ENCODE data around the gene TMA7B. TPM values are rescaled to one million over a fixed set of nuclear protein-coding genes. Genes with fewer than 3 reads are reported as not detected.

Gene TMA7B
- polyA plus RNA-seq, 6 donors from 2014 or later: 0.60 to 3.3 (median 0.96) TPM

- peak overlapping the region in 3 of 6 donors; percentile 26 to 82 (median 64) for H3K27ac Mint-ChIP-seq
- H3K27me3 Mint-ChIP-seq: no peaks in the 10 kb centered on the region
- no peak for ATAC-seq (ENCODE audit: low read depth in 2 of 2)
- no peaks in the 10 kb centered on the region for H3K9me3 Mint-ChIP-seq
- H3K4me3 Mint-ChIP-seq: peak overlapping the region in 2 of 8 donors; percentile 17 to 29
- no peak for DNase-seq
- peaks cover 31 to 56% (median 47%) of the 10 kb centered on the region in 3 donors for H3K4me1 Mint-ChIP-seq
- peaks cover 10 to 14% of the 10 kb centered on the region in 2 donors for H3K36me3 Mint-ChIP-seq
These were observed 34.9 kb upstream of the TMA7B start for GRCh38 chr22:39925273-39925672.

DNA sequence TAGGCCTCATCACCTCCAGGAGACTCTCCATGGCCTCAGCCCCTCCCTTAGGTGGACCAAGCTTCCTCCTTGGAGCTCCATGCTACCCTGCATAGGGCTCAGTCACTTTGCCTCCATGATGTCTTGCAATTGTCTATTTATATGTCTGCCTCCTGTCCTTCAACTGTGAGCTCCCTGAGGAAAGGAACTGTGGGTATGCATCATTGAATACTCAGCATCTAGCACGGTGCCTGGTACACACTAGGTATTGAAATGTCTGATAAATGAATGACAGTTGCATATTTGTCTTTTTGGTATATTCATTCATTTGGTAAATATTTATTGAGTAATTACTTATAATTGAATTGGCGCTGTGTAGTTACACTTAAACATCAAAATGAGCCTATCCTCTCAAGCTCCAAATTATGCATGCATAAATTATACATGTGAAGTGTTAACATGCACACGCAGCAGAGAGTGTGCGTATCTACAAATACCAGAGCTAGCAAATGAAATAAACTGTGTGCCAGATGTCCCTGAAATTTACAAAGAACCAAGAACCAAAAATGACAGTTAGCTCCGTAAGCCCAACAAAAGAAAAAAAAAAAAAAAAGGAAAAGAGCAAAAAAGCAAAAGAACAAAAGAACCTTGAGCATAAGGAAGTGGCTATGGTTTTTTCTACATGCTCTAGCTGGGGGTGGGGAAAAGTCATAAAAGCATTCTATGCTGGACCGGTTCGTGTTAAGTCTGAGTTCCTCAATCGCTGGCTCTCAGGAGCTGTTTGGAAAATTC lies 34.1 kb upstream of the TMA7B start:
- no peaks in the 10 kb centered on the region for H3K27me3 Mint-ChIP-seq
- peaks cover 31 to 48% (median 39%) of the 10 kb centered on the region in 3 donors for H3K4me1 Mint-ChIP-seq
- H3K36me3 Mint-ChIP-seq: peaks cover 10 to 14% of the 10 kb centered on the region in 2 donors
- no peaks in the 10 kb centered on the region for H3K9me3 Mint-ChIP-seq
- peak overlapping the region in 4 of 8 donors; percentile 17 to 50 (median 26) for H3K4me3 Mint-ChIP-seq
- DNase-seq: no peak
- ATAC-seq (ENCODE audit: low read depth in 2 of 2): no peak
- H3K27ac Mint-ChIP-seq: peak overlapping the region in 4 of 6 donors; percentile 43 to 82 (median 62)

GRCh38 chr22:39926753-39927152 lies 33.4 kb upstream of the TMA7B start:
- Mint-ChIP-seq H3K36me3 (peaks cover 9 to 14% of the 10 kb centered on the region in 2 donors), H3K27me3 (no peaks in the 10 kb centered on the region), H3K4me3 (peak overlapping the region in 2 of 8 donors; percentile 48 to 50), H3K27ac (peak overlapping the region in 1 of 6 donors; percentile 43), H3K4me1 (peaks cover 31 to 46% (median 34%) of the 10 kb centered on the region in 3 donors), H3K9me3 (no peaks in the 10 kb centered on the region)
- ATAC-seq (ENCODE audit: low read depth in 2 of 2) (no peak), DNase-seq (no peak)

GRCh38 chr22:39927544-39927943 lies 32.7 kb upstream of the TMA7B start:
- Mint-ChIP-seq H3K4me3 (peak overlapping the region in 1 of 8 donors; percentile 36), H3K36me3 (peaks cover 1 to 14% of the 10 kb centered on the region in 2 donors), H3K4me1 (peaks cover 23 to 45% (median 26%) of the 10 kb centered on the region in 3 donors), H3K27ac (peak overlapping the region in 2 of 6 donors; percentile 35 to 44), H3K9me3 (no peaks in the 10 kb centered on the region), H3K27me3 (no peaks in the 10 kb centered on the region)
- no peak for DNase-seq
- no peak for ATAC-seq (ENCODE audit: low read depth in 2 of 2)

GRCh38 chr22:39928536-39929520 lies 31.4 kb upstream of the TMA7B start:
- H3K27ac Mint-ChIP-seq: peak overlapping the region in 1 of 6 donors; percentile 4
- H3K4me3 Mint-ChIP-seq: no peak overlapping the region
- no peaks in the 10 kb centered on the region for H3K27me3 Mint-ChIP-seq
- DNase-seq: no peak
- peaks cover 0 to 14% of the 10 kb centered on the region in 2 donors for H3K36me3 Mint-ChIP-seq
- no peaks in the 10 kb centered on the region for H3K9me3 Mint-ChIP-seq
- H3K4me1 Mint-ChIP-seq: peaks cover 33 to 53% (median 36%) of the 10 kb centered on the region in 3 donors
- ATAC-seq (ENCODE audit: low read depth in 2 of 2): no peak

DNA sequence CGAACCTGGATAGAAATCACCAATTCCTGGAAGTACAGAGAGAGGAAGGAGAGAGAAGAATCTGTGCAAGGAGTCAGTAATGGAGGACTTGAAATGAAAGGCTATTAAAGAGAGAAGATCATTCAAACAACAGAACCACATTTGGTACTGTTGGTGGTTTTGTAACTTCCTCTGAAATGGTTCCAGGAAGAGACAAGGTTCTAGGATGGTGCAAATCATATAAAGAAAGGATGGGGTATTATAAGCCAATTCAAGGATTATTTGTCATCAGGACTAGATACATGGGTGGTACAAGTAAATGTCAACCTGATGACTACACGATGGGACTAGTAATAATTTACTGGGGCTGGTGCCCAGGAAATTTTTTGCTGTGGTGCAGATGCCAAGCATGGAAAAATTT lies 28.9 kb upstream of the TMA7B start:
- Mint-ChIP-seq H3K9me3 (no peaks in the 10 kb centered on the region), H3K4me3 (no peak overlapping the region), H3K4me1 (peaks cover 34 to 53% (median 42%) of the 10 kb centered on the region in 3 donors), H3K27me3 (no peaks in the 10 kb centered on the region), H3K36me3 (peaks cover 0 to 12% of the 10 kb centered on the region in 2 donors), H3K27ac (no peak overlapping the region)
- DNase-seq: no peak
- ATAC-seq (ENCODE audit: low read depth in 2 of 2): no peak

DNA sequence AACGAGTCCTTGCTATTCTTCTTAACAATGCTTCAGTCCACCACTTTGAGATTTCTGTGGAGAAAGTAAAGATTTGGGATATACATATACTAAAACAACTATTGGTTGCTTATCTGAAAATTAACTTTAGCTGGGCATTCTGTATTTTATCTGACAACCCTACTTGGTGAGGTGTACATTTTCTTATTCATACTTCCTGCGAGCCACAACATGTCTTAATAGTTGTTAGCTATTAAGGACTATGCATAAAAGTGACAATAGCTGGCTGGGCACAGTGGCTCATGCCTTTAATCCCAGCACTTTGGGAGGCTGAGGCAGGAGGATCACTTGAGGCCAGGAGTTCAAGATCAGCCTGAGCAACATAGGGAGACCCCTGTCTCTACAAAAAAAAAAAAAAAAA lies 28.0 kb upstream of the TMA7B start:
- Mint-ChIP-seq H3K9me3 (no peaks in the 10 kb centered on the region), H3K4me1 (peaks cover 40 to 53% (median 46%) of the 10 kb centered on the region in 3 donors), H3K4me3 (no peak overlapping the region), H3K36me3 (peaks cover 0 to 8% of the 10 kb centered on the region in 2 donors), H3K27ac (peak overlapping the region in 1 of 6 donors; percentile 6), H3K27me3 (no peaks in the 10 kb centered on the region)
- DNase-seq (no peak), ATAC-seq (ENCODE audit: low read depth in 2 of 2) (no peak)

DNA sequence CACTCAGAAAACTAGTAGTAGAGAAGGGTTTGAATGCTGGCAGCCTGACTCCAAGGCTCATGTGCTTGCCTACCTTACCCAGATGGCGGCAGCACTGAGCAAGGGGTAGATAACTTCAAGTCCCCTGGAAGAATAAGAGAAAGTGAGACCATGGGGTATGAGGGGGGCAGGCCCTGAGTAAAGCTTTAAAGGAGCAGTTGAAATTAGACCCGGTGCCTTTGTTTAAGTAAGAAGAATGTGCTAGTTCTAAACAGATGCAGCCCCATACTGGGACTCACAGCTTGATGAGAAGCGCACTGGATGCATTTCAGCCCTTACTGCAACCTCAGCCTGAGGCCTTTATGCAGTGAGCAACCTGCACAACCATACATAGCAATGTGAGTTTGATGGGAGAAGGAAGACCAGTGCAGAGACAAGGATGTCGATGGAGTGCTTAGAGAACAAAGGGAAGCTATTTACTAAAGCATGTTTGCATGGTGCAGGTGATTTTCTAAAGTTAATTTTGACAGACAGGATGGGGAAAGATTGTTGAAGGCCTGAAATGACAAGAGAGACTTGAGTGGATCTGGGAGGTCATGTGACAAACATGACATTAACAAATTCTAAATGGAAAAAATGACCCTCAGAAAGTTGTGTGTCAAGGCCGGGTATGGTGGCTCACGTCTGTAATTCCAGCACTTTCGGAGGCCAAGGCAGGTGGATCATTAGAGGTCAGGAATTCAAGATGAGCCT lies 27.1 kb upstream of the TMA7B start:
- Mint-ChIP-seq H3K4me1 (peaks cover 43 to 62% (median 56%) of the 10 kb centered on the region in 3 donors), H3K27me3 (no peaks in the 10 kb centered on the region), H3K4me3 (peak overlapping the region in 7 of 8 donors; percentile 1 to 83 (median 59)), H3K36me3 (peaks cover 0 to 3% of the 10 kb centered on the region in 2 donors), H3K27ac (peak overlapping the region; percentile 6 to 91 (median 88)), H3K9me3 (no peaks in the 10 kb centered on the region)
- peak; percentile 15 to 22 for ATAC-seq (ENCODE audit: low read depth in 2 of 2)
- DNase-seq: no peak

- peaks cover 45 to 69% (median 62%) of the 10 kb centered on the region in 3 donors for H3K4me1 Mint-ChIP-seq
- peak; percentile 83 to 87 for ATAC-seq (ENCODE audit: low read depth in 2 of 2)
These were observed 26.5 kb upstream of the TMA7B start for GRCh38 chr22:39933741-39934140.

DNA sequence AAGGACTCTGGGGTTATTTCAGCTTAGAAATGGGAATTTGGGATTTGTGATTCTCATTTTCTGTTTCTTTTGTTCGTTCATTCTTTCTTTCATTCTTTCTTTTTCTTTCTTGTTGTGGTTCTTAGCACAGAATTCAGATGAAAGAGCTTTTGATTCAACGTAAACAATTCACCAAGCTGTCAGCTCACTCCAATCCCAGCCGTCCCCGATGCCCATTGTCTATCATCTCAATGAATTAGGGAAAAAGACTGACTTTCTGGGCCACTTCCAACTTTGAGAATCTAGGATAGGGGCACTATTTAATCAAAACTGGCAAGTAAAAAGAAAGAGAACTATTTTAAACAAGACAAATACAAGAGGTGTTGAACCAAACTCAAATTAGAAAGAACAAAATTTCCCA lies 25.1 kb upstream of the TMA7B start:
- H3K4me1 Mint-ChIP-seq: peaks cover 45 to 80% (median 68%) of the 10 kb centered on the region in 3 donors

More at GRCh38 chr22:39933741-39934140, 26.5 kb upstream of the TMA7B start:
- Mint-ChIP-seq H3K27ac (peak overlapping the region; percentile 58 to 95 (median 88)), H3K4me3 (peak overlapping the region; percentile 30 to 83 (median 60)), H3K36me3 (peaks cover 0 to 6% of the 10 kb centered on the region in 2 donors), H3K27me3 (no peaks in the 10 kb centered on the region), H3K9me3 (no peaks in the 10 kb centered on the region)
- peak; percentile 45 for DNase-seq

GRCh38 chr22:39935612-39936011 lies 24.6 kb upstream of the TMA7B start:
- no peak for ATAC-seq (ENCODE audit: low read depth in 2 of 2)
- DNase-seq: no peak
- Mint-ChIP-seq H3K27ac (peak overlapping the region in 5 of 6 donors; percentile 23 to 96 (median 58)), H3K9me3 (no peaks in the 10 kb centered on the region), H3K4me3 (peak overlapping the region in 6 of 8 donors; percentile 6 to 70 (median 60)), H3K27me3 (no peaks in the 10 kb centered on the region), H3K36me3 (peaks cover 0 to 6% of the 10 kb centered on the region in 2 donors), H3K4me1 (peaks cover 49 to 85% (median 73%) of the 10 kb centered on the region in 3 donors)

More for the DNA sequence above, 25.1 kb upstream of the TMA7B start:
- Mint-ChIP-seq H3K27me3 (no peaks in the 10 kb centered on the region), H3K4me3 (peak overlapping the region in 2 of 8 donors; percentile 55 to 57), H3K9me3 (no peaks in the 10 kb centered on the region), H3K36me3 (peaks cover 0 to 6% of the 10 kb centered on the region in 2 donors), H3K27ac (peak overlapping the region in 5 of 6 donors; percentile 23 to 78 (median 58))
- no peak for ATAC-seq (ENCODE audit: low read depth in 2 of 2)
- no peak for DNase-seq

DNA sequence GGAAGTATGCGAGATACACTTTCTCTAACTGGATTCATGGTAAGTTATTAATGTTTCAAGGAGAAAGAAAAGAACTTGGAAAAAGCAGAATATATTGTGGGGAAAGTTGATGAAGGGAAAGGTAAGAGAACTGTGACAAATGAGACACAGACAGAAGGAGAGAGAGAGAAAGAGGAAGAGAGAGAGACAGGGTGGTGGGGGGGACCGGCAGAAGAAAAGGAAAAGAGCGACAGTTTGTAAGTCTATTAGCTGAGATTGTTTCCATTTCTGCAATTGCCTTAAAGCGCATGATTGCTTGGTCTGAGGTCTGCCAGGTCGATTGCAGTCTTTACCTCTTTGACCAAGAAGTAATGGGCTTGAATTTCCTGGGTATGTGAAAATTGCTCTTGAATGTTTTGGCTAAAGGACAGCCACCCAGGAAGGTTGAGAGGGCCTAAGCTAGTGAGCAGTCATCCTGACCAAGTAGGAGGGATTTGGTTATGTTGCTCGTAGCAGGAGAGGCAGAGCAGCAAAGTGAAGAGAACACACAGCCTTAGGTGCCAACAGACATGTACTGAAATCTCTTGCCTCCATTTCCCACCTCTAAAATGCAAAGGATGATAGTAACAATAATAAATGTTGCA lies 23.6 kb upstream of the TMA7B start:
- H3K27me3 Mint-ChIP-seq: no peaks in the 10 kb centered on the region
- no peaks in the 10 kb centered on the region for H3K9me3 Mint-ChIP-seq
- ATAC-seq (ENCODE audit: low read depth in 2 of 2) (peak; percentile 34 to 49), DNase-seq (peak; percentile 29)
- H3K4me1 Mint-ChIP-seq: peaks cover 53 to 92% (median 81%) of the 10 kb centered on the region in 3 donors
- H3K27ac Mint-ChIP-seq: peak overlapping the region; percentile 23 to 96 (median 71)
- peaks cover 0 to 6% of the 10 kb centered on the region in 2 donors for H3K36me3 Mint-ChIP-seq
- H3K4me3 Mint-ChIP-seq: peak overlapping the region; percentile 39 to 89 (median 68)

All from naive B cell (primary cell).